DMS79 treated with DMSO at 0.1 percent for 48 hours (cell line): ENCODE measurements around the gene CSPG4.
"Not testable (repeated sequence)": the region's sequence is repeated elsewhere in the genome, so short reads cannot be mapped to it uniquely, and the experiment has no call there.

Source experiments
- DNase-seq: peaks from one replicate; lab custom pipeline; 2025; lab: John Stamatoyannopoulos, UW

CSPG4 gene

DNA sequence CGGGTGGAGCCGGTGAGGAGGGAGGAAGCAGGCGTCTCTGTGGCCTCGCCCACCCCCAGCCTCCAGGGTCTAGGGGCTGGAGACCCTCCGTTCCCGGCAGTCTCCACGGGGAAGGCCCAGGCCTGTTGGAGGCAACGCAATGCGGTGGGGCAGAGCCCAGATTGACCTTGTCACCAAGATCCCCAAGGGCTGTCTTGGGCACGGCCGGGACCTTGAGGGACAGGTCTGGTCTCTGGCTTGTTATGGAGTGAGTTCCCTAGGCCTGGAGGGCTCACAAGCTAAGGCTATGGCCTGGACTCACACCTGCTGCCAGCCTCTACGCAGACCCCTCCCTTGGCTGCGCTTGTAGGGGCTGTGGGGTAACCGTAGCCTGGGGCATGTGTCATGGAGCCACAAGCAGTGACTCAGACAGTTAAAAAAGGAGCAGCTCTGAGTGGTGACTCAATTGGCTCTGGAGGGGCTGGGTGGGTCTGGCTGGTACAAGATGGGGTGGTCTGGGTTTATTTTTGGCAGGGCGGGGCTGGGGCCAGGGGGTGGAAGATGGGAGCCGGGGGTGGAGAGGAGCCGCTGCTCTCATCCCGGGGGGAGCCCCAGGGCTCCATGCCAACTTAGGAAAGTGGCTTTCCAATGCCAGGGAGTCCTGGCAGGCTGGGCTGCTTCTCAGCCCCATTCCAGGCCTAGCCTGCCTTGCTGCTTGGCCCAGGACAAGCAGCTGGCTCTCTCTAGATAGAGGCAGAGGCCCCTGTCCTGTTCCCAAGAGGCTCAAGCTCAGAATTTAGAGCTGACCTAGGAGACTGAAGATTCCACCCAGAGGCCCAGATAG is 9.0 kb downstream of the CSPG4 start:
- not testable (repeated sequence) for DNase-seq

- no peak for DNase-seq
These were observed 10.2 kb downstream of the CSPG4 start for GRCh38 chr15:75702436-75702835.

DNA sequence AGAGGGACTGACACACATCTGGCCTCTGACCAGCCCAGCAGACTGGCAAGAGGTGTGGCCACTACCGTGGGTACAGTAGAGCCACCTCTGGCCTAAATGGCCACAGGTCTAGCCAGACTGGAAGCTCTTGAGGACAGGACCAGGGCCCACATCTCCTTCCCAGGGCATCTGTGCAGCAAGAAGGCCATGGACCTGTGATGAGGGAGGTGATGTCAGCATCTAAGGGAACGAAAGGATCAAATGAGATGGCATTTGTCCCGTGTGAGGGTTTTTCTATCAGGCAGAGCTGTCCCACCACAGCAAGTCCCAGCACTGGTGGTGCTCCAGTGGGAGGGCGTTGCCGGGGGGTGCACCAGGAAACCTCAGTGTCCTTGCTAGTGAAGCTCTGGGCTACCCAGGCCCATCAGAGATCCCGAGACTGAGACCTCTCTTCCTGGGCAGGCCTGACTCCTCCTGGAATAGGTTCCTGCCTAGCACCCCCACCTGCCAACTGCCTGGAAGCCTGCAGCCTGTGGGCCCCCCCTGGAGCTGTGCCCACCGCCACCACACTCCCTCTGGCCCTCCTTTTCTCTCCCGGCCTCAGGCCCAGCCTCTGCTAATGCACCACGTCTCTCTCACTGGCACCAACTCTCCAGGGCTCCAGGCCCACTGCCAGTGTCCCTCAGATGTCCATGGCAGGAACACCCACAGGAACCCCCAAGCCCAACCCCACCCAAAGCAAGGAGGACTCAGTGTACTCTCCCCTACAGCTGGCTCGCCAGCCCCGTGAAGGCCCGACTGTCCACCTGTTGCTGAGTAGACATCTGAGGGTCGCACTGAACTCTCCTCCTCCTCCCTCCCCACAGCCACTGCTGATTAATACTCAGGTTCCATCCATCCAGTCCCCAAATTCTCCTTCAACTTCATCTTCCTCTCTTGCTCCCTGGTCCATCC is 11.3 kb downstream of the CSPG4 start:
- DNase-seq = not testable (repeated sequence)

- DNase-seq = not testable (repeated sequence)
These were observed 12.4 kb downstream of the CSPG4 start for GRCh38 chr15:75699961-75700874.

- not testable (repeated sequence) for DNase-seq
These were observed 13.1 kb downstream of the CSPG4 start for GRCh38 chr15:75699517-75699916.

- not testable (repeated sequence) for DNase-seq
These were observed 14.5 kb downstream of the CSPG4 start for GRCh38 chr15:75697974-75698747.

DNA sequence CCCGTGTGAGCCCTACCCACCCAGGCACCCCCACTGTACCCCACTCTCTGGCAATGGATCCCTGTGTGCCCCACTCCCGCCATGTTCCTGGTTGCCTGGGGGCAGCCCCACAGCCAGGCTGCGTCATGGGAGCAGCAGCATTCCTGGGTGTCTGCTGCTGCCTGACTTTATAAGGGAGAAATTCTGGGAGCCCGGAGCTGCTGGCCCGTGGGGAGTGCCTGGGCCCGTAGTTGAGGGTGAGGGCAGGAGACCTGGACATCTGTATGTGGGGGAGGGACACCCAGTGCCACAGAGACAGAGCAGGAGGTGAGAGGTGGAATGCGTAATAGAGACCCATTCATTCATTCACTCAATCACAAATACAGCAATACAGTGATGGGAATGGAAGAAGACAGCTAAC is 15.1 kb downstream of the CSPG4 start:
- no peak for DNase-seq

DNA sequence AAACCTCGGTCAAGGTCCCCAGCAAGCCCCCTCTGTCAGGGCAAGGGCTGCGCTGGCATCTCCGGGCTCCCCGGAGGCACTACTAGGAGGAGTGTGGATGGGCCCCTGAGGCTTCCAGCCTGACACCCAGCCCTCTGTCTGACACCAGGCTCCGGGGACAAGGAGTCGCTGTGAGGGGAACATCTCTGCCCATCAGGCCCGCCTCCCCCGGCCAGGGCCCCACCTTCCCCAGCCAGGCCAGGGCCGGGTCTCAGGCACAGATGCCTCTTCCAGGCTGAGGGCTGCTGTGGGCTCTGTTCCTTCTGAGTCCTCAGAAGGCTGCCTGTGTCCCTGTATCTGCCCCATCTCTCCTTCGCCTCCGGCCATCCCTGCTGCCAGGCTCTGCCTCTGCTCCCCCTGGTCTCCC is 15.8 kb downstream of the CSPG4 start:
- no peak for DNase-seq

DNA sequence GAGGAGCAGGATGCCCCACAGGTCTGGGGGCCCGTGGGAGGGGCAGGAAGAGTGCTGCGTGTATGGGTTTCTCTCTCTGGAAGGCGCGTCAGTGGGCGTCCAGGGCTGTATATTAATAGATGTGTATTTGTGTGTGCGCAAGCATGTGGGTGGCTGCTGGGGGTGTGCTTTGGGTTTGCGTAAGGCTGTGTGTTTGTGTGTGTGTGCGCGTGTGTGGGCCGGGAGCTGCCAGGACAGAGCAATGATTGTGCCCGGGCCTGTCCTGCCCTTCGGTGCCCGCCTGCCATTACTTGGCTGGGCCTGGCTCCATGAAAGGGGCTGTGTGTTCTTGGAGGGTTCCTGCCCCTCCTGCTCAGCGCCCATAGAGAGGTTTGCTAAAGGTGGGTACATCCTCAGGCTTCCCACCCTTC is 16.3 kb downstream of the CSPG4 start:
- no peak for DNase-seq

DNA sequence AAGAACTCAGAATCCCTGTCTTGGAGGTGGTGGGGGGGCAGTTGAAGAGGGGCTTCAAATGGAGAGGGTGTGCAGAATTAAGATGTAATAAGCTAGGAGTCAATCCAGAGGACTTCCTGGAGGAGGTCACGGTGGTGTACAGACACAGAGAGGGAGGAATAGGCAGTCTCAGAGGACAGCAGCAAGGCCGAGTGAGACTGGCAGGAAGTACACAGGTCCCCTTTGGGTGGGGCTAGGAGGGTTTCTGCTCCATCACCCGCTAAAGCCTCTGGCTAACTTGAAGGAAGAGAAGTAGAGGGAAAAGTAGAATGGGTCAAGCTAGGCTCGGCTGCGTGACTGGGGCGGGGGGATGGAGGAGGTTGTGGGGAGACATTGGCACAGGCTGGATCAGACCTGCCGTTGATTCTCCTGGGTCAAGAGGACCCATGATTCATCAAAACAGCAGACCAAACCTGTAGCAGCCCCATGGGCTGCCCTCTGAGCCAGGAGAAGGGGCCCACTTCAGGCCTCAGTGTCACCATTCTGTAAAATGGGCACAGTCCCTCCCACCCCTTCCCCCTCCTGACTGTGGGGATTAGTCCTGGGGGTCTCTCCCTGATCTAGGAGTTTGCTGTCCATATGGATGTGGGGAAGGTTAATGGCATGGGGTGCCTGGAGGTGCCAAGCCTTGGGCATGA is 16.9 kb downstream of the CSPG4 start:
- DNase-seq = no peak

DNA sequence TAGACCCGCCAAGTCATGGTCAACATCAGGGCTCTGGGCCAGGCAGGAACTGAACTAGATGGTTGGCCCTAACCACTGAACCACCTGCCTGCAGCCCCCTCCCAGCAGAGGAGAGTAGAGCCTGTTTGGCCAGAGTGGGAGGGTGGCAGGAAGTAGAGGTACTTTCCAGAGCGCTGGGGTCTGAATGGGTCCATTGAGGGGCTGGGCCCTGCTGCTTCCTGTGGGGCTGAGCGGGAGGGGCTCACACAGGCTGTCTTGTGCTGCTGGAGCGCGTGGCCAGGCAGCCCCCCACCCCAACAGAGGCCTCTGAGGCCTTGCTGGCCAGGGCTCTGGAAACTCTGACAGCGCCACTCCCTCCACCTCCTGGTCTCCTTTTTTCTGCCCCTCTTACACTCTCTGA is 17.4 kb downstream of the CSPG4 start:
- no peak for DNase-seq

- DNase-seq = no peak
These were observed 18.1 kb downstream of the CSPG4 start for GRCh38 chr15:75694241-75695182.

- no peak for DNase-seq
These were observed 19.0 kb downstream of the CSPG4 start for GRCh38 chr15:75693501-75694240.

GRCh38 chr15:75693028-75693427 is 19.6 kb downstream of the CSPG4 start:
- DNase-seq = not testable (repeated sequence)

DNA sequence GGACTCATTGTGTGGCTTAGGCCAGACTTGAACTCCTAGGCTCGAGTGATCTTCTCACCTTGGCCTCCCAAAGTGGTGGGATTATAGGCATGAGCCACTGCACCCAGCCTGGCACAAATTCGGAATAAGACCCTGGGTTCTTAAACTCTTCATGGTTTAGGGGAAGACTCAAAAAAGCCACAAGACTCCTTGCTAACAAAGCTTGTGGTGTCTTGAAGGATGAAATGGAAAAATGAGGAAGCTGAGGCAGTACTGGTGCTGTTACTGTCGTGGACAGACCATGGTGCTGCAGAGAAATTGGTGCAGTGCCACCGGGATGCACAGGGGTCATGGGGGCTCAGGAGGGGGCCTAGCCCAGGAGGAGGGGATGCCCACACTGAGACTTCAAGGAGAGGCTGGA is 20.3 kb downstream of the CSPG4 start:
- not testable (repeated sequence) for DNase-seq

- not testable (repeated sequence) for DNase-seq
These were observed 23.2 kb downstream of the CSPG4 start for GRCh38 chr15:75689429-75689828.

GRCh38 chr15:75688831-75689230 is 23.8 kb downstream of the CSPG4 start:
- DNase-seq = no peak

GRCh38 chr15:75688278-75688557 is 24.4 kb downstream of the CSPG4 start:
- DNase-seq = no peak
